NCI-H1436 treated with DMSO at 0.1 percent for 48 hours (cell line): Measurements from ENCODE around the gene MAN2A2.

Source experiments
- DNase-seq: peaks from one replicate; lab custom pipeline; 2025; lab: John Stamatoyannopoulos, UW

Gene MAN2A2

GRCh38 chr15:90967206-90967605, 64.1 kb downstream of the MAN2A2 start:
- DNase-seq = no peak

GRCh38 chr15:90968434-90968833, 65.3 kb downstream of the MAN2A2 start:
- no peak for DNase-seq

- DNase-seq = no peak
These were observed 67.2 kb downstream of the MAN2A2 start for GRCh38 chr15:90970274-90970673.

GRCh38 chr15:90972133-90972532, 69.0 kb downstream of the MAN2A2 start:
- no peak for DNase-seq
